ENCODE data around the gene RANBP1. TPM values are rescaled to one million over a fixed set of nuclear protein-coding genes. Genes with fewer than 3 reads are reported as not detected.

The RANBP1 gene
- total RNA-seq, 1 experiment from 2014 or later: 522 TPM

GRCh38 chr22:20069331-20070042 lies 46.4 kb upstream of the RANBP1 start:
- H4K8ac ChIP-seq (replicated peaks; ENCODE audit: insufficient read length, low read depth, low read length): no peak overlapping the region
- no peaks in the 10 kb centered on the region for H3K79me1 ChIP-seq (ENCODE audit: insufficient read depth, low read depth, low read length, poor library complexity, severe bottlenecking)
- Mint-ChIP-seq H3K9me3 (no peaks in the 10 kb centered on the region), H3K4me1 (no peaks in the 10 kb centered on the region), H3K27me3 (ENCODE audit: low read depth) (peaks cover 32% of the 10 kb centered on the region), H3K36me3 (ENCODE audit: insufficient read depth in 1 of 3, low read depth in 3 of 3) (no peaks in the 10 kb centered on the region), H3K4me3 (no peak overlapping the region), H3K27ac (no peak overlapping the region)
- no peaks in the 10 kb centered on the region for H4K20me1 ChIP-seq (ENCODE audit: control insufficient read depth, insufficient read depth, insufficient read length)
- H3K23ac ChIP-seq (ENCODE audit: insufficient read length, low read depth, low read length): no peak overlapping the region
- H3K9me3 ChIP-seq (ENCODE audit: control insufficient read depth, low read depth, low read length): no peaks in the 10 kb centered on the region
- no peak overlapping the region for H3T11ph ChIP-seq (ENCODE audit: low read length)
- no peak overlapping the region for H2BK15ac ChIP-seq (ENCODE audit: low read depth, low read length)
- H2BK12ac ChIP-seq (ENCODE audit: insufficient read length, low read depth, low read length): no peak overlapping the region
- TF ChIP-seq CTCF (conservative IDR thresholded peaks at IDR 0.05): no peak
- H3K4me2 ChIP-seq (ENCODE audit: insufficient read depth, insufficient read length, low read length): no peak overlapping the region
- H4K5ac ChIP-seq (ENCODE audit: insufficient read length, low read depth, low read length): no peak overlapping the region
- no CpG with 5 or more reads among the region's 7 CpGs for WGBS (ENCODE audit: extremely low coverage, insufficient read length, low lambda C conversion rate)
- H3K4me1 ChIP-seq (ENCODE audit: insufficient read depth, low read length): no peaks in the 10 kb centered on the region
- no peak overlapping the region for H3K14ac ChIP-seq (ENCODE audit: insufficient read depth, low read length)
- no peak overlapping the region for H3K4ac ChIP-seq (ENCODE audit: low read depth, low read length)
- H3K79me2 ChIP-seq (ENCODE audit: insufficient read depth, low read length): no peaks in the 10 kb centered on the region
- H3K27me3 ChIP-seq (ENCODE audit: insufficient read depth, low read length): no peaks in the 10 kb centered on the region; the same call in 1 of the 2 replicates
- no peak overlapping the region for H4K91ac ChIP-seq (ENCODE audit: insufficient read length, low read depth, low read length)
- H2AK5ac ChIP-seq (ENCODE audit: insufficient read length, low read length): no peak overlapping the region
- no peaks in the 10 kb centered on the region for H3K23me2 ChIP-seq (ENCODE audit: insufficient read length, low read depth, low read length, poor library complexity, severe bottlenecking)
- no peak overlapping the region for H3K56ac ChIP-seq (ENCODE audit: insufficient read length, low read depth, low read length)
- H2BK5ac ChIP-seq (ENCODE audit: insufficient read length, low read length): no peak overlapping the region
- no peak overlapping the region for H2BK120ac ChIP-seq (ENCODE audit: low read depth, low read length, poor library complexity, severe bottlenecking)
- H3K27ac ChIP-seq (ENCODE audit: insufficient read length, low read depth, low read length): no peak overlapping the region
- H2BK20ac ChIP-seq (ENCODE audit: low read depth, low read length, poor library complexity, severe bottlenecking): no peak overlapping the region
- H3K18ac ChIP-seq (ENCODE audit: insufficient read length, low read depth, low read length): no peak overlapping the region
- H2AFZ ChIP-seq (ENCODE audit: low read length): no peak overlapping the region
- H3K9ac ChIP-seq (ENCODE audit: extremely low read depth, insufficient read length, low read length): no peak overlapping the region
- no peak for DNase-seq

Measured in H9 (cell line).